D341Med (cell line): ENCODE data around the gene C22orf39.
A peak's percentile ranks its signal among the peaks of the same experiment; 100 is the strongest.

Source experiments
- DNase-seq: peaks from one replicate; pipeline ENCODE4 v3.0.0; 2012; ENCODE audit warnings: low spot score

The C22orf39 gene, protein sequence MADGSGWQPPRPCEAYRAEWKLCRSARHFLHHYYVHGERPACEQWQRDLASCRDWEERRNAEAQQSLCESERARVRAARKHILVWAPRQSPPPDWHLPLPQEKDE

DNA sequence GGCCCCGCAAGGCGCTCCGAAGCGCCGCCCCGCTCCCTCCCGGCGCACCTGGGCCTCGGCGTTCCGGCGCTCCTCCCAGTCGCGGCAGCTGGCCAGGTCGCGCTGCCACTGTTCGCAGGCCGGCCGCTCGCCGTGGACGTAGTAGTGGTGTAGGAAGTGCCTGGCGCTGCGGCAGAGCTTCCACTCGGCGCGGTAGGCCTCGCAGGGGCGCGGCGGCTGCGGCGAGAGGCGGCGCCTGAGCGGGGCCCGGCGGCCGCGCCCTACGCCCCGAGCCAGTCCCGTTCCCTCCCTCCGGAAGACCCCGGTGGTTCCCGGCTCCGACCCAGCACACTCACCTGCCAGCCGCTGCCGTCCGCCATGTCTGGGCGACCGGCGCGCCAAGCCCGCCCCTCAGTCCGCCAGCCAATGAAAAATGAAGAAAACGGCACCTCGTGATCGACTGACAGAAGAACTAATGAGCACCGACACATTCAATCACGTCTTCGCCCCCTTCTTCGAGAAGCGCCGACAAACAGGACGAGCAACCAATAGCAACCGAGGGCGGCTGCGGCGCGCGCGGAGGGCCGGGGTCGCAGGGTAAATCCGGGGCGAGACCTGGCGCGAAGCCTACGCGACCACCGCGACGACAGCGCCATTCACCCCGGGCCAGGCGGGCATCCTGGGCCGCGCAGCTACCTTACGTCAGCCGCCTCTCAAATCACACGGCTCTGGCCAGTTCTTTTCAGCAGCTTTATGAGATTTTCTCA lies at the start of gene C22orf39:
Gene C22orf39 (minus strand): TSS at position 382 of the 746 bp plus-strand sequence. CDS start 23 bp downstream, at position 359.
- DNase-seq: peak; percentile 96

DNA sequence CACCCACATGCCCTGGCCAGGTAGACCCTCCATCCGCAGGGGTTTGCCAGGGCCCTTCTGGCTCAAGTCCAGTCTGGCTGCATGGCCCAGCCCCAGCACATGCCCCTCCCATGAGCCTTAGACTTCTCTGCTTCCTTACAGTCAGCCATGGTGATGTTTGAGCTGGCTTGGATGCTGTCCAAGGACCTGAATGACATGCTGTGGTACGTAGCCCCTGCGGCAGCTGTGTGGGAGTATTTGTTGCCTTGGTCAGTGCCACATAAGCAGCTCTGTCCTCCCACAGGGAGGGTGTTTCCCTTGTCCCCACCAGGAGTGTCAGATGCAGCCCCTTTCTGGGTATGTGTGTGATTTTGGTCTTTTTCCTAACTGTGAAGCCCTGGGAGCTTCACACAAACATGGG lies 49.7 kb upstream of the C22orf39 start:
- DNase-seq: no peak

DNA sequence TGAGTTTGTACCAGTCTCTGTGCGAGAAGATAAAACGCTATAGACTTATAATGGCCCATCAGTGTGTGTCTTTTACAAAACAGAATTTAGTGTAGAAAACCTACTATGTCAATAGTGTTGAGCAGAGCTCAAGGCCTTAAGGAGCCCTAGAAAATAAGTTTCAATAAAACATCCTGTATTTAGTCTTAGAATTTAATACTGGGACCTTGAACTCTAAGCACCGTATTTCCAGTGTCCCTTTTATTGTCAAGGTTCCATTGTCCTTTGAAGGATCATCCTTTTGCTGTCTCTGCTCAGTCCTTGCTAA lies 48.8 kb upstream of the C22orf39 start:
- DNase-seq: no peak

DNA sequence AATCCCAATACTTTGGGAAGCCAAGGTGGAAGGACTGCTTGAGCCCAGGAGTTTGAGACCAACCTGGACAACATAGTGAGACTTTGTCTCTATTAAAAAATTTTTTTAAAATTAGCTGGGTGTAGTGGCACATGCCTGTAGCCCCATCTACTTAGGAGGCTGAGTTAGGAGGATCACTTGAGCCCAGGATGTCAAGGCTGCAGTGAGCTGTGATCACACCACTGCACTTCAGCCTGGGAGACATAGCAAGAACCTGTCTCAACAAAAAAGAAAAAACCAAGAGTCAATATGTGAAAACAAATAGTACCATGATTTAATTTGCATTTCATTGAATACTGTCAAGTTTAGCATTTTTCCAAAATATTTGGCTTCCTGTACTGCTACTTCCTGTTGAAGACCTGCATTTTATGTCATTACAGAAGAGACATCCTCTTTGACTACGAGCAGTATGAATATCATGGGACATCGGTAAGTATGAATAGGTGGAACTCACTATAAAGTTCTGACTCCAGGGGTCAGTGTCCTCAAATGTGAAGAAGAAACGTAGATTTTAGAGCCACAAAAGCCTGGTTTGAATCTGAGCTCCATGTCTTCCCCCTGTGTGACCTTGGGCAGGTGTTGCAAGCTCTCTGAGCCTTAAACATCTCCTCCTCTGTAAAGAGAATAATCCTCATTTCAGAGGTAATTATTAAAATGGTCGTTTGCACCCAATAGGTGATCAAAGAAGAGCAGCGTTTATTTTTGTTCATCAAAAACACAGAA lies 48.2 kb upstream of the C22orf39 start:
- DNase-seq: no peak

DNA sequence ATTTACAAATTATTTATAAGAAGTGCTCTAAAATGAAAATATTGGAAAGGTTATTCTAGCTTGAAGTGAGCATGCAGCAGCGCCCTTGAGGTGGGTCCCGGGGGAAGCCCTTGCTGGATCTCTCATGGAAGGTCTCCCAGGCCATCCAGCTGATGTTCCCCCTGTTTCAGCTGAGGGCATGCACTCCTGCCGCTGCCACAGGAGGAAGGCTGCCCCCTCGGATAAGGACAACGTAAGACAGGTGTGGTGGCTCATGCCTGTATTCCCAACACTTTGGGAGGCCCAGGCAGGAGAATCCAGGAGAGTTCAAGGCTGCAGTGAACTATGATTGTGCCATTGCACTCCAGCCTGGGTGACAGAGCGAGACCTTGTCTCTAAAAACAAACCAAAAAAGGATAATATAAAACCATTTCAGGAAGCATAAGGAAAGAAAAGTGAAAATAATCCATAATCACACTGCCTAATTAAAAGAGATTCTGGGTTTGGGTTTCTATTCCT lies 47.2 kb upstream of the C22orf39 start:
- DNase-seq: no peak

DNA sequence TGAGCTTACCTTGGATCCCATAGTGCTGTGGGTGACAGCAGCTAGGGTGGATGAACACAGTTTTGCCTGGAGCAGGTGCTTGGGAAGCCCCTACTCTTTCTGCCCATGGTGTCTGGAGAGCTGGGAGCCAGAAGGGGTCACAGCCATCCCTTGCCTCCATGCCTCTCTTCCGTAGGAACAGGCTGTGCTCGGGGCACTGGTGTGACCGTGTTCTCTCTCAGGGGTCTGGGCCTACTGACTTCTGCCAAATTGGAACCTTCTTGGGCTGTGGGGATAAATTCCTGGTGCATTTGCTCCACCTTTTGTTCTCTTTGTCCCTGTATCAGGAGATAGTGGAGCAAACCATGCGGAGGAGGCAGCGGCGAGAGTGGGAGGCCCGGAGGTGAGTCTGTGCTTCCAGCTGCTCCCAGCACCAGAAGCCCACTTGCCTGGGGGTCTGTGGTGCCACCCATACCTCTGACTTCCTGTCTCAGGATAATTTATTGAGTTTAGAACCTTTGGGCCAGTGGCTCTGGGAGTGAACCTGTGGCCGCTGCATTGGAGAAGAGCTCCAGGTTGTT lies 46.6 kb upstream of the C22orf39 start:
- DNase-seq: no peak

DNA sequence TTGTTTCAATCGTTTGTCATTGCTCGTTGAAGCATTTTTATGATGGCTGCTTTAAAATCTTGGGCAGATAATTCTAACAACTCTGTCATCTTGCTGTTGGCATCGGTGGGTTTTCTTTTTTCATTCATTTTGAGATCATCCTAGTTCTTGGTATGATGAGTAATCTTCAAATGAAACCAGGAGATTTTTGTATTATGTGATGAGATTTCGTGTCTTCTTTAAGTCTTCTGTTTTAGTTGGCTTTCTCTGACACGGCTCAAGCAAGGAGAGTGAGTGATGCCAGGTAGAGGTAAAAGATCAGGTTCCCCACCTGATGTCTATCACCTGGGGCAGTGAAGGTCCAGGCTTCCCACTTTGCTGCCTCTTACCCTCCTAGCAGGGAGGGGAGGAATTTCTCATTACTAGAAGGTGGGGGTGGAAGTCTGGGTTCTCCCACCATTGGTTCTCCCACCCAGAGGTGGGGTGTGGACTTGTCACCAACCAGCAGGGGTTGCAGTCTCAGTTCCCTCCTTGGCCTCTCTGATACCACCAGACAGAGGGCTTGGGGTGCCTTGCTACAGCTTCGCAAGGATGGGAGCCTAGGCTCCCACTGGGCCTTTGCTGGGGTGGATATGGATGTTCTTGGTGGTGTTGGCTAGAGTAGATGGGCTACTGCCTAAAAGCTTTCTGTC lies 45.1 kb upstream of the C22orf39 start:
- no peak for DNase-seq

DNA sequence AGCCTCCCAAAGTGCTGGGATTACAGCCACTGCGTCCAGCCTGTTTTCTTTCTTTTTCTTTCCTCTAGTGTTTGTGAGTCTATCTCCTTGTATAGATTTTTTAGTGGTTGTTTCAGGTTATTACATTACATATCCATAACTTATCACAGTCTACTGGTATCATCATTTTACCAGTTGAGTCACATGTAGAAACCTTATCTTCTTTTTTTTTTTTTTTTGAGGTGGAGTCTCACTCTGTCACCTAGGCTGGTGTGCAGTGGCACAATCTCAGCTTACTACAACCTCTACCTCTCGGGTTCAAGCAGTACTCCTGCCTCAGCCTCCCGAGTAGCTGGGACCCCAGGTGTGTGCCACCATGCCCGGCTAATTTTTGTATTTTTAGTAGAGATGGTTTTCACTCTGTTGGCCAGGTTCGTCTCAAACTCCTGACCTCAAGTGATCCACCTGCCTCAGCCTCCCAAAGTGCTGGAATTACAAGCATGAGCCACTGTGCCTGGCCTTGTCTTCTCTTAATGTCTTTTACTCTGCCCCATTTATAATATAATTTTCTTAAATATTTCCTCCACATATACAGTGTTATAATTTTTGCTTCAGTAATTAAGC lies 43.2 kb upstream of the C22orf39 start:
- DNase-seq: no peak

DNA sequence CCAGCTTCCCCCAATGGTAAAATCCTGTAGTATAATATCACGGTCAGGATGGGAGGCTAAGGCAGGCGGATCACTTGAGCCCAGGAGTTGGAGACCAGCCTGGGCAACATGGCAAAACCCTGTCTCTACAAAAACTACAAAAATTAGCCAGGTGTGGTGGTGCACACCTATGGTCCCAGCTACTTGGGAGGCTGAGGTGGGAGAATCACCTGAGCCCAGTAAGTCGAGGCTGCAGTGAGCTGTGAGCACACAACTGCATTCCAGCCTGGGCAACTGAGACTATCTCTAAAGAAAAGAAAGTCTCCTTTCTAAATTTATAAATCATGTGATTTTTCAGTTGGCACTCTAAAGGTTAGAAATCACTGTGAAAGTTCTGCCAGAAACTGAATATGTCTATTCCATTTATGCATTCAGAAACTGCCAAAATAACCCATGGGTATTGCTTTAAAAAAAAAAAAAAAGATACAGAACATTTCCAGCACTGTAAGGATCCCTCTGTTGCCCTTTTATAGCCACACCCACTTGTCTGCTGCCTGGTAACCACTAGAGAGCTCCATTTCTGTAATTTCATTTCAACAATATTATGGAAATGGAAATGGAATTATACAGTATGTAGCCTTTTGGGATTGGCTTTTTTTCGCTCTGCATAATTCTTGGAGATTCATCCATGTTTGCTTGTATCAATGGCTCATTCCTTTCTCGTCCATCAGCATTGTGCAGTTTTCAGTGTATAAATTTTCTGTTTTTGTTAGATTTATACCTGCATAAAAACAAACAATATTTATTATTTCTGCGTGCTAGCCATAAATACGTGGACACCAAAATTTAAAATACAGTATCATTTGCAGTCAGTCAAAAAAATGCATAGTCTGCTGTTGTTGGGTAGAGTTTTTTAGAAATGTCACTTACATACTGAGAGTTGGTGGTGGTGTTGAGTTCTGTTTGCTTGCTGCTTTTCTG lies 41.7 kb upstream of the C22orf39 start:
- no peak for DNase-seq

DNA sequence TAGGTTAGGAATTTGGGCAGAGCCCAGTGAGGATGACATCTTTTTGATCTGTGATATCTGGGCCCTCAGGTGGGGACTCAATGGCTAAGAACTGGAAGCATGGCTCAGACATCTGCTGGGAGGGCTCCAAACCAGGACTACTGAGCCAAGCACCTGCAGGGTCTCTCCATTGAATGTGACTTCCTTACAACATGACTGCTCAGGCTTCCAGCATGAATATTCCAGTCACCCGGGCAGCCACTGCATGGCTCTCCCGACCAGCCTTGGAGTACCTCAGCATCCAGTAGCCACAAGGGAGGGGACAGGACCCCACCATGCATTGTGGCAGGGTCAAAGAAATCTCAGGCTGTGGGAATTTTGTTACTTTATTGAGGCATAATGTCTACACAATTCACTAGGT lies 40.8 kb upstream of the C22orf39 start:
- DNase-seq: no peak

DNA sequence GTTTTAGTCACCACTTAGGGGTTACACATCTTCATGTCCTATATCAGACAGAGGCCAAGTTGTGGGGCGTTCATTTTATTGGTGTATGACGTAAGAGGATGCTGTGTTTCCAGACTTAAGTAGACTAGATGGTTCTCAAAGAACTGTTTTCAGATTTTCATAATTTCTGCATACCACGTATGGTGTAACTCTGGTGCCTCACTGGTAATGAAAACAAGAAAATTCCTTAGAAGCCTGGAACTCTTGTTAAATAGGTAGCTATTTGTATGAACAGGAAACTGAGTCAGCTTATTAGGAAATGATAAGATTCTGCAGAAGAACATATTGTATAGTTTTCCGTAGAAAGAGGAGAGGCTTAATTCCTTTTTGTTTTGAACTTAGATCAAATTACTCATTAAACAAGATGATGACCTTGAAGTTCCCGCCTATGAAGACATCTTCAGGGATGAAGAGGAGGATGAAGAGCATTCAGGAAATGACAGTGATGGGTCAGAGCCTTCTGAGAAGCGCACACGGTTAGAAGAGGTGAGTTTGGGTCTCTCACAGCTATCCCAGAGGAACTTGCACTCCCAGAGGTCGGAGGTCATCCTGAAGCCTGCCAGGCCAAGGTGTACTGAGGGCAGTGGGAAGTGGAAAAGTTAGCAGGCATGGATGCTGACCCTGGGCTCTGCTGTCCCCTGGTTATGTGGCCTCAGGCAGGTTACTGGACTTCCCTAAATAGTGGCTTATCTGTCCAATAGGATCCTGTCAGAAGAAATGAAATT lies 36.2 kb upstream of the C22orf39 start:
- DNase-seq: no peak

DNA sequence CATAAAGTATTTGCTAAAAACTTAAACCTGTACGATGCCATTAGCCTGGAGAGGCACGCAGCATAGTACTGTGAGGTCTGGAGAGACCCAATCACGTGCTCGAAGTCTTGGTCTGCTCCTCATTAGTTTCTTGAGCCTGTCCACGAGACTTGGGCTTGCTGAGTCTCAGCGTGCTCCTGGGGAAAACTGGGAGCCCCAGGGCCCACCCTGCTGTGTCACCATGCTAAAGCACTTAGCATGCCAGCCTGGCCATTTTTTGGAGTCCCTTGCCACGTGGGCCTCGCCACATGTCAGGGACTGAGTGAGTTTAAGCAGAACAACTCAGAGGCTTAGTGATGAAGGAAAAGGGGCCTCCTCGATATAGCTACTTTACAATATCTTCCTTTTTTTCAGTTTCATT lies 34.8 kb upstream of the C22orf39 start:
- no peak for DNase-seq

DNA sequence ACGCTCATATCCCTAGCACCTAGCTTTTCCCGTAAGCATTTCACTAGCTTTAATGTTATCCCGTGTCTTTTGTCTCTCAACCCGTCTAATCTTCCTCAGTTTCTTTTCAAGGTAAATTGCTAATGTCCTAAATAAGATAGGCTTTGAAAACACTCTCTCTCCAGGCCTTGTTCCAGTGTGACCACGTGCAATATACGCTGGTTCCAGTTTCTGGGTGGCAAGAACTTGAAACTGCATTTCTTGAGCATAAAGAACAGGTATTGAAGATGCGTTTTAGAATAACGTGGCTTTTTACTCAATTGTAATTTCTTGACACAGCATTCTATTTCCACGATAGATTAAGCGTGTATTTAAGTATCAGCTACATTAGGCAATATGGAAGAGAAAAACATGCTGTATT lies 33.3 kb upstream of the C22orf39 start:
- no peak for DNase-seq

DNA sequence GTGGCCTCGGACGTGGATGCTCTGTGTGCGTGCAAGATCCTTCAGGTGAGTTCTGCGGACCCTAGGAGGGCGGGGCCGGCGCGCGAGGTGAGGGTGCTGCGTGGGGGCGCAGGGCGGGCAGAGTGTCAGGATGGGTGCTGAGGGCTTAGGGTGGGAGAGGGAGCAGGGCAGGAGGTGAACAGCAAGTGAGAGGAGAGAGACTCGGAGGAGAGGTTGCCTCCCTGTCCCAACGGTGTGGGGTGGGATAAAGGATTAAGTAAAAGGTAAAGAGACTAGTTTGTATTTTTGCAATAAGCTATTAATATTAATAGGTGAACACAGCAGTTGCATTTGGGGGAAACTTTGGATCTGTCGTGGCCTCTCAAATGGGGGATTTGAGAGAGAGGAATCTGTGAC lies 32.7 kb upstream of the C22orf39 start:
- no peak for DNase-seq

DNA sequence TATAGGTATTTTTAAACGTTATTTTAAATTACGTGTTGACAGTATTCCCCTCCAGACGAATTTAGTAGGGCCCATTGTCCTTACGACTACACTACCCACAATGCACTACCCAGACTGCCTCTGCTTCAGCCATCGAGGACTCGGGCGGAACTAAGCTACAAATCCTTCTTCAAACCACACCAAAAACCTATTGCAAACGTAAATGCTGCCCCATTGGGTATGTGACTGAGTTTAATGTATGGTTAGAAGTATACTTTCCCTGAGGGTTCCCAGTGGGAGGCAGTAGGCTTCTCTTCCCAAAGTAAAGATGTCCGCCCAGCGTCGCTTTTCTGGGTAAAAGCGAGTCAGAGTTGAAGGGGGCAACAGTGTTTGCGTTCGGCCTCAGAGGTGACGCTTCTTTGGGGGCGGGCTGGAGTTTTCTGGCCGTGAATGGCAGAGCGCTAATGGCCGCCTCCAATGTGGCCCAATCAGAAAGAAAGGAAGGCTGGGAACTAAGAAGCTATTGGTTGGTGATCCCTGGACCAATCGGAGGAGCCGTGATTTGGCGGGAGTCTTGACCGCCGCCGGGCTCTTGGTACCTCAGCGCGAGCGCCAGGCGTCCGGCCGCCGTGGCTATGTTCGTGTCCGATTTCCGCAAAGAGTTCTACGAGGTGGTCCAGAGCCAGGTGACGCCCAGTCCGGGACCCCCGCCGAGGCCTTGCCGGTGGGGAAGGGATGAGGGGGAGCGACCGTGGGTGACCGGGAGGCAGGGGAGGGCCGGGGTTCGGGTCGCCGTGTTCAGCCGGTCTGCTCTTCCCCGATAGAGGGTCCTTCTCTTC lies 32.1 kb upstream of the C22orf39 start, which contains the start of gene CDC45:
Gene CDC45 (plus strand): TSS at position 566 of the 818 bp plus-strand sequence. CDS start 49 bp downstream, at position 615.
- peak; percentile 93 for DNase-seq

DNA sequence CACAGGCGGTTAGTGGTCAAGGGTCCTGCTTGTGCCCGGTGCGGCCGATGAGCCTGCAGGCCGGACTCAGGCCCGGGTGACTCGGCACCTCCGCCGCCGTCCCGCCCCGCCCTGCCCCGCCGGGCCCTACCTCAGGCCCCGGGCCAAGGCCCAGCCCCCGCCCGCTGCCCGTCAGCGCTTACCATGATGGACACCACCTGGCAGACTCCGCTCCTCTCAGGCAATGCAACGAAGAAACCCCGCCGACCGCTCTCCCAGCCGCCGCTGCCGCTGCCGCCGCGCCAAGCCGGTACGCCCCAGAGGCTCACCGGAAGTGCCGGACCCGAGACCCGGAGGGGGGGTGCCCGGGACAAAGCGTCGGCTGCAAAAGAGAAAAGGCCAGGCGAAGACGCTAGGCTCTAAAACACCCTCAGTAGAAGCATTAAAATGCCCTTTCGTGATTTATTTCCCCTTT lies 31.4 kb upstream of the C22orf39 start, which contains the start of gene UFD1:
Gene UFD1 (minus strand): TSS at position 293 of the 454 bp plus-strand sequence. CDS start 108 bp downstream, at position 185.
- DNase-seq: peak; percentile 91

DNA sequence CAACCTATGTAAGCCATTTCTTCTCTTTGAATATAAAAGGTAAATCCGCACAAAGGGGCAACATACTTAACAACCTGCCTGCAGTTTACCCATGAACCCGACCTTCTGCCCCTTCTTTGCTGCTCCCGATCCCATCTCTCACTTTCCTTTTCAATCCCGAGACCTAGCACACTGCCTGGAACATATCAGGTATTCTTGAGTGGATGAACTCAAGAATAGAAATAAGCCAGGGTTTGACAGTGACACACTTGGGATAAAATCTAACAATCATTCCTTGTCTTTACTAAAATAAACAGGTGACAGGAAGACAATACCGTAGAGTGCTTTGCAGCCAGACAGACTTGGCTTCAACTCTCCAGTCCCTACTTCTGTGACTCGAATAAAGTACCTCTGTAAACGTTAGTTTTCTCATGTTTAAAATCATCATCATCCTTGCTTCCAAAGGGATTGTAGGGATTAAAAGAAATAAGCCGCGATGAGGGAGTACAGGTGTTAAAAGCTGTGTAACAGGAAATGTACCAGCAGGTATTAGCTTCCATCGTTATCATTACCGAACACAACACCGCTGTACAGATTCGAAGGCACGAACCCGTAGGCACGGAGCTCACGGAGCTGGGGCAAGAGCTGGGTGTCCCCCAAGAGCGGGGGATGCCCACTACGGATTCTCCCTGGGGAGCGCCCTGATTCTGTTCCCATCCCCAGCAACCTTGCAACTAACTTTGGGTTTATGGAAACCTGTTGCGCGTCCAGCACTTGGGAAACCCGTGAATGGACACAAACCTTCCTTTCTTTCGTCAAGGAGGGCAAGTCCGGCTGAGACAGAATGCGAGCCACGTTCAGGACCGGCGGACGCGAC lies 30.8 kb upstream of the C22orf39 start:
- DNase-seq: no peak
